Astrocyte (in vitro differentiated cells and primary cell): ENCODE results near the gene PMF1. TPM values are rescaled to one million over a fixed set of nuclear protein-coding genes. Genes with fewer than 3 reads are reported as not detected.

Experiments used
- DNase-seq: peaks from one replicate; pipeline ENCODE4 v3.0.0-alpha.2; 2010; ENCODE audit warnings: low read depth
- FAIRE-seq: peaks from 2 replicates; lab custom pipeline; 2011; peaks lifted over from hg19 to GRCh38; lab: Jason Lieb, UNC
- H2AFZ ChIP-seq: 2 replicates; pipeline ENCODE4 v1.6.0; 2012; ENCODE audit warnings: low read depth, low read length, inconsistent platforms
- H3K27ac ChIP-seq: 2 replicates; pipeline ENCODE4 v1.5.1; 2011; ENCODE audit warnings: low read depth, low read length, inconsistent platforms
- H3K27me3 ChIP-seq: 2 replicates; pipeline ENCODE4 v1.6.0; 2011; ENCODE audit warnings: low read length, inconsistent platforms; ENCODE audit not compliant: insufficient read depth
- H3K36me3 ChIP-seq: 2 replicates; pipeline ENCODE4 v1.5.1; 2011; ENCODE audit warnings: low read length, inconsistent platforms; ENCODE audit not compliant: insufficient read depth
- H3K4me1 ChIP-seq: 2 replicates; pipeline ENCODE4 v1.5.1; 2011; ENCODE audit warnings: low read length, inconsistent platforms; ENCODE audit not compliant: insufficient read depth
- H3K4me2 ChIP-seq: 2 replicates; pipeline ENCODE4 v1.6.0; 2012; ENCODE audit warnings: low read length, inconsistent platforms
- H3K4me3 ChIP-seq: 2 replicates; pipeline ENCODE4 v1.5.1; 2011; ENCODE audit warnings: low read depth, mild to moderate bottlenecking, low read length, inconsistent platforms; ENCODE audit not compliant: insufficient read depth
- H3K79me2 ChIP-seq: 2 replicates; pipeline ENCODE4 v1.6.0; 2012; ENCODE audit warnings: mild to moderate bottlenecking, low read length, inconsistent platforms; ENCODE audit not compliant: insufficient read depth
- H3K9ac ChIP-seq: 2 replicates; pipeline ENCODE4 v1.6.0; 2012; ENCODE audit warnings: mild to moderate bottlenecking, low read length, inconsistent platforms
- H3K9me3 ChIP-seq: 2 replicates; pipeline ENCODE4 v1.5.1; 2012; ENCODE audit warnings: low read depth, mild to moderate bottlenecking, low read length, inconsistent platforms; ENCODE audit not compliant: insufficient read depth
- H4K20me1 ChIP-seq: 2 replicates; pipeline ENCODE4 v1.6.0; 2012; ENCODE audit warnings: low read length, inconsistent platforms; ENCODE audit not compliant: insufficient read depth
- H3K27ac Mint-ChIP-seq: one replicate; pipeline ENCODE4 v1.8.0; 2021; ENCODE audit warnings: mild to moderate bottlenecking, mixed read lengths; ENCODE audit not compliant: unreplicated experiment
- H3K27me3 Mint-ChIP-seq: one replicate; pipeline ENCODE4 v1.8.0; 2021; ENCODE audit warnings: low read depth, mixed read lengths; ENCODE audit not compliant: unreplicated experiment
- H3K36me3 Mint-ChIP-seq: one replicate; pipeline ENCODE4 v1.8.0; 2021; ENCODE audit warnings: low read depth, mixed read lengths; ENCODE audit not compliant: unreplicated experiment
- H3K4me1 Mint-ChIP-seq: one replicate; pipeline ENCODE4 v1.8.0; 2021; ENCODE audit warnings: low read depth, mixed read lengths; ENCODE audit not compliant: unreplicated experiment
- H3K4me3 Mint-ChIP-seq: one replicate; pipeline ENCODE4 v1.8.0; 2021; ENCODE audit warnings: mild to moderate bottlenecking, moderate library complexity, mixed read lengths; ENCODE audit not compliant: unreplicated experiment
- H3K9me3 Mint-ChIP-seq: one replicate; pipeline ENCODE4 v1.8.0; 2021; ENCODE audit warnings: mild to moderate bottlenecking, mixed read lengths; ENCODE audit not compliant: unreplicated experiment
- CTCF ChIP-seq: IDR thresholded peaks from 2 replicates; pipeline ENCODE4 v1.5.1; 2011; ENCODE audit warnings: low read depth, mild to moderate bottlenecking, inconsistent platforms, low read length, moderate library complexity; ENCODE audit not compliant: insufficient read depth
- EZH2 ChIP-seq: IDR thresholded peaks from 2 replicates; pipeline ENCODE4 v1.6.1; 2012; ENCODE audit warnings: mild to moderate bottlenecking, low read length, inconsistent platforms; ENCODE audit not compliant: insufficient read depth
- total RNA-seq: library from RNA; stranded (reverse); gene quantifications from 2 replicates; pipeline ENCODE4 v1.2.1, GENCODE V29; 2021

Gene PMF1
- total RNA-seq, 1 donor from 2014 or later, result 29.9 TPM

GRCh38 chr1:156259805-156260204 is 47.0 kb downstream of the PMF1 start:
- peaks cover 4% of the 10 kb centered on the region for H3K4me1 Mint-ChIP-seq
- H2AFZ ChIP-seq, result no peak overlapping the region
- H3K36me3 ChIP-seq, result peaks cover 51% of the 10 kb centered on the region
- TF ChIP-seq CTCF, result no peak
- no peak for TF ChIP-seq EZH2
- H3K27me3 Mint-ChIP-seq, result no peaks in the 10 kb centered on the region
- peaks cover 74% of the 10 kb centered on the region for H4K20me1 ChIP-seq
- H3K9me3 Mint-ChIP-seq, result no peaks in the 10 kb centered on the region
- H3K27ac Mint-ChIP-seq, result no peak overlapping the region
- H3K9ac ChIP-seq, result no peak overlapping the region
- H3K4me2 ChIP-seq, result no peak overlapping the region
- FAIRE-seq (no peak), DNase-seq (no peak)
- peaks cover 34% of the 10 kb centered on the region for H3K36me3 Mint-ChIP-seq
- no peaks in the 10 kb centered on the region for H3K9me3 ChIP-seq
- peaks cover 9% of the 10 kb centered on the region for H3K79me2 ChIP-seq
- H3K27ac ChIP-seq, result no peak overlapping the region
- H3K4me1 ChIP-seq, result peaks cover 15% of the 10 kb centered on the region
- no peaks in the 10 kb centered on the region for H3K27me3 ChIP-seq
- no peak overlapping the region for H3K4me3 Mint-ChIP-seq
- no peak overlapping the region for H3K4me3 ChIP-seq

GRCh38 chr1:156260896-156261295 is 48.1 kb downstream of the PMF1 start:
- H3K27ac Mint-ChIP-seq, result no peak overlapping the region
- H3K9me3 ChIP-seq, result no peaks in the 10 kb centered on the region
- no peak for FAIRE-seq
- H3K4me2 ChIP-seq, result no peak overlapping the region
- DNase-seq, result no peak
- no peaks in the 10 kb centered on the region for H3K9me3 Mint-ChIP-seq
- peaks cover 39% of the 10 kb centered on the region for H3K36me3 Mint-ChIP-seq
- peaks cover 15% of the 10 kb centered on the region for H3K4me1 ChIP-seq
- no peak overlapping the region for H3K4me3 ChIP-seq
- H3K27me3 ChIP-seq, result no peaks in the 10 kb centered on the region
- no peaks in the 10 kb centered on the region for H3K27me3 Mint-ChIP-seq
- peaks cover 14% of the 10 kb centered on the region for H3K79me2 ChIP-seq
- no peak overlapping the region for H3K27ac ChIP-seq
- peaks cover 59% of the 10 kb centered on the region for H3K36me3 ChIP-seq
- H3K4me1 Mint-ChIP-seq, result peaks cover 4% of the 10 kb centered on the region
- no peak overlapping the region for H3K9ac ChIP-seq
- no peak overlapping the region for H3K4me3 Mint-ChIP-seq
- no peak for TF ChIP-seq CTCF
- no peak for TF ChIP-seq EZH2
- H4K20me1 ChIP-seq, result peaks cover 82% of the 10 kb centered on the region
- no peak overlapping the region for H2AFZ ChIP-seq

DNA sequence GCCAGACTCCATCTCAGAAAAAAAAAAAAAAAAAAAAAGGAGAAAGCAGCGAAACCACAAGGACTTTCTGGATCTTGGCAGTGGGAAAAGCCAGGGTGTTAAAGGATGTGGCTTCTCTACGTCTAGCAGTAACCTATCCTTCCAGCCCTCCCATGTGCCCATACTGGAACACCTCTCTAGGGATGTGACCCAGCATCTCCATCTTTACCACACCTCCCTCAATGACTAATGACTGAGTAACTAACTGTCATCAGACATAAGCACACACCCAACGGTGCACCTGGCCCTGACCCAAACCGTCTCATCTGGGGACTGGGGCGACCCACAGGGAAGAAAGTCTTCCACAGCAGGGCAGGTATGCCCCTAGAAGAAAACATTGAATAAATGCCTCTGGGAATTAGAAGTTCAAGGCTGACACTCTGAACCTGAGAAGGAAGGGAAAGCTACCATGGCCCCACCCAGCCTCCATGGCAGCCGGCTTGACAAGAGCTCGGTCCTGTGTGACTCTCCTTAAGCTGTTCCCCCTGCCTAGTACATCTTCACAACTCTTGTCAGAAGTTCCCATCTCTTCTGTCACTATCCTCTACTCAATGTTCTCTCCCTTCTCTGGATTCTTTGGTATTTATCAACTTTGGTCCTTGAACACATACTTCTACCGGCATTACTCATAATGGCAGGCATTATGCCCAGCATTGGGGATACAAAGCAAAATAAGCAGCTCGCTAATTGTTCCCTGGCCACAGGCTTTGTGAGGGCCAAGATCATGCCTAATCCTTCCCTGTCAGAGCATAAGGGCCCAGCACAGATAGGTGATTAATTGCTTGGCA is 49.9 kb downstream of the PMF1 start:
- H2AFZ ChIP-seq, result no peak overlapping the region
- DNase-seq, result peak; percentile 90

More for the DNA sequence above, 49.9 kb downstream of the PMF1 start:
- H3K9me3 ChIP-seq, result no peaks in the 10 kb centered on the region
- peak; percentile 83 for FAIRE-seq
- TF ChIP-seq EZH2, result no peak
- no peak for TF ChIP-seq CTCF
- H3K27me3 ChIP-seq, result no peaks in the 10 kb centered on the region
- Mint-ChIP-seq H3K9me3 (no peaks in the 10 kb centered on the region), H3K4me1 (peaks cover 4% of the 10 kb centered on the region), H3K27me3 (no peaks in the 10 kb centered on the region), H3K4me3 (no peak overlapping the region), H3K27ac (no peak overlapping the region), H3K36me3 (peaks cover 42% of the 10 kb centered on the region)
- H3K27ac ChIP-seq, result peak overlapping the region; percentile 61
- peaks cover 15% of the 10 kb centered on the region for H3K4me1 ChIP-seq
- H3K4me3 ChIP-seq, result no peak overlapping the region
- peak overlapping the region; percentile 42 for H3K9ac ChIP-seq
- peaks cover 85% of the 10 kb centered on the region for H4K20me1 ChIP-seq
- H3K79me2 ChIP-seq, result peaks cover 18% of the 10 kb centered on the region
- H3K4me2 ChIP-seq, result peak overlapping the region; percentile 61
- H3K36me3 ChIP-seq, result peaks cover 61% of the 10 kb centered on the region
